Measurements from ENCODE around the gene AIF1L.
A peak's percentile ranks its signal among the peaks of the same experiment; 100 is the strongest.
"Not testable (repeated sequence)": the region's sequence is repeated elsewhere in the genome, so short reads cannot be mapped to it uniquely, and the experiment has no call there.

AIF1L gene

GRCh38 chr9:131113655-131114054, 17.3 kb downstream of the AIF1L start:
- no peaks in the 10 kb centered on the region for H3K36me3 ChIP-seq (ENCODE audit: control insufficient read depth in 2 of 2, insufficient read depth in 2 of 2, low read length in 2 of 2)
- no peak overlapping the region for H3K9ac ChIP-seq (ENCODE audit: low read length in 2 of 2)

GRCh38 chr9:131114084-131114535, 17.8 kb downstream of the AIF1L start:
- Histone ChIP-seq H3K27ac (ENCODE audit: low read length) (no peak overlapping the region), H3K27me3 (ENCODE audit: control insufficient read depth in 1 of 2, insufficient read depth in 2 of 2, low read length in 2 of 2) (peaks cover 0 to 2% of the 10 kb centered on the region in 2 donors), H3K9ac (ENCODE audit: low read length in 2 of 2) (no peak overlapping the region), H3K4me3 (ENCODE audit: low read length in 2 of 2) (no peak overlapping the region), H3K4me1 (ENCODE audit: control insufficient read depth, insufficient read depth, low read length) (no peaks in the 10 kb centered on the region), H3K9me3 (ENCODE audit: control insufficient read depth in 2 of 2, low read length in 2 of 2) (no peaks in the 10 kb centered on the region), H3K36me3 (ENCODE audit: control insufficient read depth in 2 of 2, insufficient read depth in 2 of 2, low read length in 2 of 2) (no peaks in the 10 kb centered on the region)

More at GRCh38 chr9:131113655-131114054, 17.3 kb downstream of the AIF1L start:
- Histone ChIP-seq H3K4me3 (ENCODE audit: low read length in 2 of 2) (no peak overlapping the region), H3K27ac (ENCODE audit: low read length) (no peak overlapping the region), H3K9me3 (ENCODE audit: control insufficient read depth in 2 of 2, low read length in 2 of 2) (no peaks in the 10 kb centered on the region), H3K4me1 (ENCODE audit: control insufficient read depth, insufficient read depth, low read length) (no peaks in the 10 kb centered on the region), H3K27me3 (ENCODE audit: control insufficient read depth in 1 of 2, insufficient read depth in 2 of 2, low read length in 2 of 2) (peaks cover 0 to 2% of the 10 kb centered on the region in 2 donors)

GRCh38 chr9:131115360-131115742, 19.0 kb downstream of the AIF1L start:
- not testable (repeated sequence) for H3K4me3 ChIP-seq (ENCODE audit: low read length in 2 of 2); H3K9ac ChIP-seq (ENCODE audit: low read length in 2 of 2); H3K4me1 ChIP-seq (ENCODE audit: control insufficient read depth, insufficient read depth, low read length); H3K27me3 ChIP-seq (ENCODE audit: control insufficient read depth in 1 of 2, insufficient read depth in 2 of 2, low read length in 2 of 2); H3K36me3 ChIP-seq (ENCODE audit: control insufficient read depth in 2 of 2, insufficient read depth in 2 of 2, low read length in 2 of 2); H3K27ac ChIP-seq (ENCODE audit: low read length); H3K9me3 ChIP-seq (ENCODE audit: control insufficient read depth in 2 of 2, low read length in 2 of 2)

GRCh38 chr9:131116281-131117120, 20.2 kb downstream of the AIF1L start:
- no peaks in the 10 kb centered on the region for H3K9me3 ChIP-seq (ENCODE audit: control insufficient read depth in 2 of 2, low read length in 2 of 2)
- H3K27ac ChIP-seq (ENCODE audit: low read length), result no peak overlapping the region
- no peaks in the 10 kb centered on the region for H3K4me1 ChIP-seq (ENCODE audit: control insufficient read depth, insufficient read depth, low read length)
- no peak overlapping the region for H3K4me3 ChIP-seq (ENCODE audit: low read length in 2 of 2)
- H3K9ac ChIP-seq (ENCODE audit: low read length in 2 of 2), result no peak overlapping the region
- no peaks in the 10 kb centered on the region for H3K36me3 ChIP-seq (ENCODE audit: control insufficient read depth in 2 of 2, insufficient read depth in 2 of 2, low read length in 2 of 2)
- no peaks in the 10 kb centered on the region for H3K27me3 ChIP-seq (ENCODE audit: control insufficient read depth in 1 of 2, insufficient read depth in 2 of 2, low read length in 2 of 2)

DNA sequence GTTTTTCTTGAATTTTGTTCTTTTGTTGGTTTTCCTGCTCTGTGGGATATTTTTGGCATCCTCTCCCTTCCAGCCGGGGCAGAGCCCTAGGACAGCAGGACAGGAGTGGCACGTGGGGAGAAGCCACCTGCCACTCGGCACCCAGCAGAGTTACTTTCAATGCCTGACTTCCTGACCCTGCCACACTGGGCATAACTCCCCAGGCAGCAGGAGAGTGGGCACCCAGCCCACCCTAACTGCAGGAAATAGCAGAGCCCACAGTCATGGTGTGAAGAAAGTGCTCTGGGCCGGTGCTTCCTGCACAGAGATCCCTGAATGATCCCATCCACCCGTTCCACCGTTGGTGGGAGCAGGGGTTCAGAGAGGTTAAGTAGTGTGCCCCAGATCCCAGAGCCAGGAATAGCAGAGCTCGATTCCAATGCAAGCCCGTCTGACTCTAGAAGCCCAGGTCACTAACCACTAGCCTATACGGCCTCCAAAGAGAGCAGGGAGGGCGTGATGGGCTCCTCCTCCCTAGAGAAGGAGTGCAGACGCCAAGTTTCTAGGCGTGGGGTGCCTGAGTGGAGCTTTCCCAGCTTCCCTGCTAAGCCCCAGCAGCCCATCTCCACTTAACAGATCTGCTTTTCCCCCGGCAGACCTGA, 20.9 kb downstream of the AIF1L start:
- no peaks in the 10 kb centered on the region for H3K4me1 ChIP-seq (ENCODE audit: control insufficient read depth, insufficient read depth, low read length)
- no peaks in the 10 kb centered on the region for H3K27me3 ChIP-seq (ENCODE audit: control insufficient read depth in 1 of 2, insufficient read depth in 2 of 2, low read length in 2 of 2)
- H3K27ac ChIP-seq (ENCODE audit: low read length), result no peak overlapping the region
- no peak overlapping the region for H3K9ac ChIP-seq (ENCODE audit: low read length in 2 of 2)
- H3K9me3 ChIP-seq (ENCODE audit: control insufficient read depth in 2 of 2, low read length in 2 of 2), result no peaks in the 10 kb centered on the region
- H3K36me3 ChIP-seq (ENCODE audit: control insufficient read depth in 2 of 2, insufficient read depth in 2 of 2, low read length in 2 of 2), result no peaks in the 10 kb centered on the region
- no peak overlapping the region for H3K4me3 ChIP-seq (ENCODE audit: low read length in 2 of 2)

GRCh38 chr9:131117762-131118145, 21.4 kb downstream of the AIF1L start:
- H3K27ac ChIP-seq (ENCODE audit: low read length), result no peak overlapping the region

GRCh38 chr9:131119600-131119999, 23.3 kb downstream of the AIF1L start:
- Histone ChIP-seq H3K36me3 (ENCODE audit: control insufficient read depth in 2 of 2, insufficient read depth in 2 of 2, low read length in 2 of 2) (no peaks in the 10 kb centered on the region), H3K9me3 (ENCODE audit: control insufficient read depth in 2 of 2, low read length in 2 of 2) (no peaks in the 10 kb centered on the region), H3K9ac (ENCODE audit: low read length in 2 of 2) (no peak overlapping the region), H3K4me1 (ENCODE audit: control insufficient read depth, insufficient read depth, low read length) (peaks cover 2% of the 10 kb centered on the region), H3K27me3 (ENCODE audit: control insufficient read depth in 1 of 2, insufficient read depth in 2 of 2, low read length in 2 of 2) (no peaks in the 10 kb centered on the region), H3K4me3 (ENCODE audit: low read length in 2 of 2) (no peak overlapping the region), H3K27ac (ENCODE audit: low read length) (no peak overlapping the region)

More at GRCh38 chr9:131117762-131118145, 21.4 kb downstream of the AIF1L start:
- Histone ChIP-seq H3K4me1 (ENCODE audit: control insufficient read depth, insufficient read depth, low read length) (no peaks in the 10 kb centered on the region), H3K36me3 (ENCODE audit: control insufficient read depth in 2 of 2, insufficient read depth in 2 of 2, low read length in 2 of 2) (no peaks in the 10 kb centered on the region), H3K4me3 (ENCODE audit: low read length in 2 of 2) (no peak overlapping the region), H3K27me3 (ENCODE audit: control insufficient read depth in 1 of 2, insufficient read depth in 2 of 2, low read length in 2 of 2) (no peaks in the 10 kb centered on the region), H3K9me3 (ENCODE audit: control insufficient read depth in 2 of 2, low read length in 2 of 2) (no peaks in the 10 kb centered on the region), H3K9ac (ENCODE audit: low read length in 2 of 2) (no peak overlapping the region)

DNA sequence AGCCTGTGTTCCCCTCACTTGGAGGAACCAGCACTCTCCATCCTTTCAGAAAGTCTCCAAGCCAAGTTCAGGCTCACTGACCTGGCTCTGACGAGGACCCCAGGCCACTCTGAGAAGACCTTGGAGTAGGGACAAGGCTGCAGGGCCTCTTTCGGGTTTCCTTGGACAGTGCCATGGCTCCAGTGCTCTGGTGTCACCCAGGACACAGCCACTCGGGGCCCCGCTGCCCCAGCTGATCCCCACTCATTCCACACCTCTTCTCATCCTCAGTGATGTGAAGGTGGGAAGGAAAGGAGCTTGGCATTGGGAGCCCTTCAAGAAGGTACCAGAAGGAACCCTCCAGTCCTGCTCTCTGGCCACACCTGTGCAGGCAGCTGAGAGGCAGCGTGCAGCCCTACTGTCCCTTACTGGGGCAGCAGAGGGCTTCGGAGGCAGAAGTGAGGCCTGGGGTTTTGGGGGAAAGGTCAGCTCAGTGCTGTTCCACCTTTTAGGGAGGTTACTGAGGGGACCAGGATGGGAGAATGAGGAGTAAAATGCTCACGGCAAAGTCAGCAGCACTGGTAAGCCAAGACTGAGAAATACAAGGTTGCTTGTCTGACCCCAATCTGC, 24.4 kb downstream of the AIF1L start:
- no peaks in the 10 kb centered on the region for H3K36me3 ChIP-seq (ENCODE audit: control insufficient read depth in 2 of 2, insufficient read depth in 2 of 2, low read length in 2 of 2)
- no peaks in the 10 kb centered on the region for H3K27me3 ChIP-seq (ENCODE audit: control insufficient read depth in 1 of 2, insufficient read depth in 2 of 2, low read length in 2 of 2)
- no peaks in the 10 kb centered on the region for H3K9me3 ChIP-seq (ENCODE audit: control insufficient read depth in 2 of 2, low read length in 2 of 2)
- no peak overlapping the region for H3K9ac ChIP-seq (ENCODE audit: low read length in 2 of 2)
- H3K27ac ChIP-seq (ENCODE audit: low read length), result no peak overlapping the region
- H3K4me3 ChIP-seq (ENCODE audit: low read length in 2 of 2), result no peak overlapping the region
- H3K4me1 ChIP-seq (ENCODE audit: control insufficient read depth, insufficient read depth, low read length), result peaks cover 8% of the 10 kb centered on the region

DNA sequence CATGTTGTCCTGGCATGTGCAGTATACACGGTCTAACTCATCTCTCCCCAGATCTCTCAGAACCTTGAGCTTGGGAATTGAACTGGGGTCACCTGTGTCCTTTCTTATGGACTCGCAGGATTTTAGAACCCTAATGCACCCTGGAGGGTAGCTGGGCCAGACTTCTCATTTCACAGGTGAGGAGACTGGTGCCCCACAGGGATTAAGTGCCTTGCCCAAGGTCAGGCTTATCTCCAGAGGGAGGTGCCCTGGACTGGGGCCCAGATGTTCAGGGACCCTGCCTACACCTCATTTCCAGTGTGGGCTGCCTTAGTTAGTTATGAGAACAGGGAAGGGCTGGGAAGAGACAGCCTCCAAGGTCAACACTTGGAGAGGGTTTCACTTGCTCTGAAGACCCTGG, 25.0 kb downstream of the AIF1L start:
- H3K9ac ChIP-seq (ENCODE audit: low read length in 2 of 2), result no peak overlapping the region
- no peaks in the 10 kb centered on the region for H3K27me3 ChIP-seq (ENCODE audit: control insufficient read depth in 1 of 2, insufficient read depth in 2 of 2, low read length in 2 of 2)
- H3K4me3 ChIP-seq (ENCODE audit: low read length in 2 of 2), result no peak overlapping the region
- peaks cover 13% of the 10 kb centered on the region for H3K4me1 ChIP-seq (ENCODE audit: control insufficient read depth, insufficient read depth, low read length)
- H3K27ac ChIP-seq (ENCODE audit: low read length), result no peak overlapping the region
- H3K36me3 ChIP-seq (ENCODE audit: control insufficient read depth in 2 of 2, insufficient read depth in 2 of 2, low read length in 2 of 2), result no peaks in the 10 kb centered on the region
- H3K9me3 ChIP-seq (ENCODE audit: control insufficient read depth in 2 of 2, low read length in 2 of 2), result no peaks in the 10 kb centered on the region

DNA sequence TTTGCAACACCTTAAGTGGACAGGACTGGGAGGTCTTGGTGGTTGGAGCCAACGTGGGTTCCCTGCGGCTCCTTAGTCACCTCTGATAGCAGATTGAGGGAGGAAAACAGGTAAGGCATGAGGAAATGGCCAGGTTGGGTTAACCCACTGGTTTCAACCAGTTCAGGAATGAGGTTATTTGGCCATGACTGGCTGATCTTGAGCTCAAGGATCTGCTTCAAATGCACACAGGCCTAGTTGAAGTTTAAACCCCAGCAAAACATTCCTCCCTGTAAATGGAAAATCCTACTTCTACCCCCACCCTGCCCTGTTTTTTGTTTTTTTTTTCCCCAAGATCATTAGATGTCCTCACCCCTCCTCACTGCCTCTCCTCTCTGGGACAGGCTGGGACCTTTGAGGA, 25.8 kb downstream of the AIF1L start:
- Histone ChIP-seq H3K4me3 (ENCODE audit: low read length in 2 of 2) (no peak overlapping the region), H3K4me1 (ENCODE audit: control insufficient read depth, insufficient read depth, low read length) (peaks cover 17% of the 10 kb centered on the region), H3K9me3 (ENCODE audit: control insufficient read depth in 2 of 2, low read length in 2 of 2) (no peaks in the 10 kb centered on the region), H3K27ac (ENCODE audit: low read length) (no peak overlapping the region), H3K9ac (ENCODE audit: low read length in 2 of 2) (no peak overlapping the region), H3K36me3 (ENCODE audit: control insufficient read depth in 2 of 2, insufficient read depth in 2 of 2, low read length in 2 of 2) (no peaks in the 10 kb centered on the region), H3K27me3 (ENCODE audit: control insufficient read depth in 1 of 2, insufficient read depth in 2 of 2, low read length in 2 of 2) (no peaks in the 10 kb centered on the region)

DNA sequence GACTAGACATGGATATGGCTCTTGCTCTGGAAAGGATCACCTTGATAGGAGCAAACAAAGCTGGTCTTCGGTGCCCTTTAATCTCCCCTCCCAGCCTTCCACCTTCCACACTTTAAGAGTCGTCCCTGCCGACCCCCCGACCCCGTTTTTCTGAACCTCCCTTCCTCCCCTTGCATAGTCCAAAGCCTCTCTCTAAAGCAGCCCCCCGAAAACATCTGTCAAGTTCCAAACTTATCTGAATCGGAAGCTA, 28.6 kb downstream of the AIF1L start:
- peak overlapping the region; percentile 87 to 99 for H3K9ac ChIP-seq (ENCODE audit: low read length in 2 of 2)
- H3K9me3 ChIP-seq (ENCODE audit: control insufficient read depth in 2 of 2, low read length in 2 of 2), result no peaks in the 10 kb centered on the region
- H3K4me3 ChIP-seq (ENCODE audit: low read length in 2 of 2), result peak overlapping the region; percentile 76 to 100
- H3K36me3 ChIP-seq (ENCODE audit: control insufficient read depth in 2 of 2, insufficient read depth in 2 of 2, low read length in 2 of 2), result peaks cover 21 to 24% of the 10 kb centered on the region in 2 donors
- H3K27ac ChIP-seq (ENCODE audit: low read length), result peak overlapping the region; percentile 87
- no peaks in the 10 kb centered on the region for H3K27me3 ChIP-seq (ENCODE audit: control insufficient read depth in 1 of 2, insufficient read depth in 2 of 2, low read length in 2 of 2)
- H3K4me1 ChIP-seq (ENCODE audit: control insufficient read depth, insufficient read depth, low read length), result peaks cover 17% of the 10 kb centered on the region
